NCI-H2227 (cell line): ENCODE results near the gene ACSF2.
A peak's percentile ranks its signal among the peaks of the same experiment; 100 is the strongest.
"Not testable (repeated sequence)": the region's sequence is repeated elsewhere in the genome, so short reads cannot be mapped to it uniquely, and the experiment has no call there.

Source experiments
- DNase-seq: peaks from one replicate; lab custom pipeline; 2025; ENCODE audit not compliant: unreplicated experiment; lab: John Stamatoyannopoulos, UW

Gene ACSF2

GRCh38 chr17:50425682-50426471, at the start of gene ACSF2:
ACSF2 (plus strand) TSS chr17:50426218; CDS start chr17:50426262, 44 bp downstream.
- DNase-seq, result peak; percentile 48

GRCh38 chr17:50379351-50380132, 46.5 kb upstream of the ACSF2 start:
- DNase-seq, result no peak

GRCh38 chr17:50380369-50381259, 45.4 kb upstream of the ACSF2 start:
- no peak for DNase-seq

GRCh38 chr17:50381260-50381815, 44.7 kb upstream of the ACSF2 start:
- no peak for DNase-seq

- no peak for DNase-seq
Measured at GRCh38 chr17:50381920-50382319, 44.1 kb upstream of the ACSF2 start.

GRCh38 chr17:50382931-50383330, 43.1 kb upstream of the ACSF2 start:
- no peak for DNase-seq

- no peak for DNase-seq
Measured at GRCh38 chr17:50386510-50386909, 39.5 kb upstream of the ACSF2 start.

- DNase-seq, result no peak
Measured at GRCh38 chr17:50388728-50389127, 37.3 kb upstream of the ACSF2 start.

- DNase-seq, result no peak
Measured at GRCh38 chr17:50389534-50389933, 36.5 kb upstream of the ACSF2 start.

- DNase-seq, result no peak
Measured at GRCh38 chr17:50392621-50393020, 33.4 kb upstream of the ACSF2 start.

GRCh38 chr17:50393700-50394099, 32.3 kb upstream of the ACSF2 start:
- DNase-seq, result no peak

- no peak for DNase-seq
Measured at GRCh38 chr17:50394711-50395110, 31.3 kb upstream of the ACSF2 start.

GRCh38 chr17:50396261-50397110, 29.5 kb upstream of the ACSF2 start:
- DNase-seq, result peak; percentile 49

GRCh38 chr17:50397111-50397918, 28.7 kb upstream of the ACSF2 start, which contains the start of gene LRRC59:
LRRC59 (minus strand) TSS chr17:50397523; CDS start chr17:50397317, 206 bp downstream.
- DNase-seq, result peak; percentile 92

GRCh38 chr17:50397919-50398285, 28.1 kb upstream of the ACSF2 start:
- no peak for DNase-seq

GRCh38 chr17:50398672-50399071, 27.3 kb upstream of the ACSF2 start:
- not testable (repeated sequence) for DNase-seq

- not testable (repeated sequence) for DNase-seq
Measured at GRCh38 chr17:50399591-50399990, 26.4 kb upstream of the ACSF2 start.

GRCh38 chr17:50405351-50405750, 20.7 kb upstream of the ACSF2 start:
- not testable (repeated sequence) for DNase-seq

GRCh38 chr17:50406578-50406977, 19.4 kb upstream of the ACSF2 start:
- DNase-seq, result no peak
